Measurements from ENCODE around the gene TLCD2. TPM values are rescaled to one million over a fixed set of nuclear protein-coding genes. Genes with fewer than 3 reads are reported as not detected.
A peak's percentile ranks its signal among the peaks of the same experiment; 100 is the strongest.

Gene TLCD2
- total and polyA plus RNA-seq, 9 of the 15 experiments (the other 6 are each of a cell fraction or from before 2014, with no cell fraction given): 0.10 to 0.89 (median 0.58) TPM

DNA sequence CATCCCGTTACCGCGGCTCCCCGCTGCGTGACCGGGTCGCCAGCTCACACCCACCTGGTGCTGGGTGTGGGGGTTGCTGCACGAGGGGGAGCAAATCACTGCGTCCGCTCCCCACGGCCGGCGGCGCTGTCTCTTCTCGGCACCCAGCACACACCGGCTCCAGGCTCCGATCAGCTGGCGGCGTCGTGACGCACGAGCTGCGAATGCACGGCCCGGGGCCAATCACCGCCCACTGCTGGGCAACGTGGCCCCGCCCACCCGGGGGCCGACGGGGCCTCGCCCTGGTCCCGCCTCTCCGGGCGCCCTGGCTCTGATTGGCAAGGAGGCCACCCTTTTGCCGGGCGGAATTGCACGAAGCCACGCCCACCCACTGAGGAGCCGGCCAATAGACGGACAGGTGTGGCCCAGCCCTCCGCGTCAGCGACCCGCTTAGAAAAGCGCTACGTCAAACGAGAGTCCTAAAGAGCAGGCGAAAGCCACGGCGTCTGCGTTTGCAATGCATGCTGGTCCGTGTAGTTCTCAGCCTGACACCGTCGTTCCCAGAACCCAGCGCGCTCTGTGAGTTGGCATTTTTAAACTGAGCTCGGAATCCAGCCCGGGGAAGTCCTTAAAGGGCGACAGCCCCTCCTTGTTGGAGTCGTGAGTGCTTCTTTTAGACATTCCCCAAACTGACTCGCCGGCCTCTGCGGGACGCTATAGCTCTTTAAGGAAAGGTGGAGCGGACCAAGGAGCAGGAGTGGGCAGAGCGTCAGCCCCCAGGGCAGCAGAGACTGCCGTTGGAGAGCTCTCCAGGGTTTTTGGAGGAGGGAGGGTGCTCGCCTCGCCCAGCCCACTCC, 6.1 kb upstream of the TLCD2 start (continued):
- TF ChIP-seq ERF (CRISPR knock-in tag; IDR thresholded peaks at IDR 0.05) (no peak), POLR2AphosphoS5 (IDR thresholded peaks at IDR 0.05; ENCODE audit: control insufficient read depth, insufficient read depth, low read depth, low read length) (peak; percentile 83), ZNF668 (CRISPR knock-in tag; IDR thresholded peaks at IDR 0.05) (no peak), RCOR1 (IDR thresholded peaks at IDR 0.05; ENCODE audit: borderline replicate concordance in 1 of 2, low read depth in 2 of 2, low read length in 2 of 2) (peak in 1 of 2 experiments; percentile 37; a peak in 1 of 4 replicates), ZNF175 (CRISPR knock-in tag; IDR thresholded peaks at IDR 0.05; ENCODE audit: low read depth) (no peak), POLR2A (conservative IDR thresholded peaks at IDR 0.05) (peak; percentile 86), RAD51 (IDR thresholded peaks at IDR 0.05; ENCODE audit: borderline replicate concordance, low read depth) (peak; percentile 27; the same call in 1 of the 2 replicates), MTA1 (IDR thresholded peaks at IDR 0.05; ENCODE audit: borderline replicate concordance) (0 out of 2 replicates have a peak, but pooled peaks have one; percentile 44), FOXA1 (IDR thresholded peaks at IDR 0.05; ENCODE audit: borderline replicate concordance) (no peak), ZNF699 (CRISPR knock-in tag; IDR thresholded peaks at IDR 0.05; ENCODE audit: insufficient replicate concordance) (no peak), RAD21 (CRISPR knock-in tag; conservative IDR thresholded peaks at IDR 0.05 in 1 of 2, IDR thresholded peaks at IDR 0.05 in 1 of 2) (peak in 1 of 2 experiments; percentile 14; a peak in 1 of 4 replicates), HNRNPK (IDR thresholded peaks at IDR 0.05; ENCODE audit: low read depth, low read length, poor library complexity, severe bottlenecking) (peak; percentile 97), KAT7 (CRISPR knock-in tag; IDR thresholded peaks at IDR 0.05; ENCODE audit: borderline replicate concordance) (peak; percentile 38; the same call in 1 of the 2 replicates), ZZZ3 (IDR thresholded peaks at IDR 0.05) (no peak), ZNF785 (CRISPR knock-in tag; IDR thresholded peaks at IDR 0.05) (no peak), ZNF75A (CRISPR knock-in tag; IDR thresholded peaks at IDR 0.05) (no peak), JUN (IDR thresholded peaks at IDR 0.05; ENCODE audit: borderline replicate concordance, low read depth, low read length) (peak; percentile 53; the same call in 1 of the 2 replicates), JUN (CRISPR knock-in tag; IDR thresholded peaks at IDR 0.05; ENCODE audit: borderline replicate concordance) (no peak), ZNF717 (CRISPR knock-in tag; IDR thresholded peaks at IDR 0.05) (no peak), YY1 (IDR thresholded peaks at IDR 0.05; ENCODE audit: borderline replicate concordance in 1 of 3, control insufficient read depth in 1 of 3, extremely low read depth in 1 of 3, insufficient read depth in 3 of 3, insufficient read length in 1 of 3, insufficient replicate concordance in 2 of 3, low read depth in 1 of 3, low read length in 2 of 3) (peak in 2 of 3 experiments; percentile 35 to 48), BRD4 (IDR thresholded peaks at IDR 0.05) (no peak; the same call in 1 of the 2 replicates)
- TF ChIP-seq, protein P1, sequence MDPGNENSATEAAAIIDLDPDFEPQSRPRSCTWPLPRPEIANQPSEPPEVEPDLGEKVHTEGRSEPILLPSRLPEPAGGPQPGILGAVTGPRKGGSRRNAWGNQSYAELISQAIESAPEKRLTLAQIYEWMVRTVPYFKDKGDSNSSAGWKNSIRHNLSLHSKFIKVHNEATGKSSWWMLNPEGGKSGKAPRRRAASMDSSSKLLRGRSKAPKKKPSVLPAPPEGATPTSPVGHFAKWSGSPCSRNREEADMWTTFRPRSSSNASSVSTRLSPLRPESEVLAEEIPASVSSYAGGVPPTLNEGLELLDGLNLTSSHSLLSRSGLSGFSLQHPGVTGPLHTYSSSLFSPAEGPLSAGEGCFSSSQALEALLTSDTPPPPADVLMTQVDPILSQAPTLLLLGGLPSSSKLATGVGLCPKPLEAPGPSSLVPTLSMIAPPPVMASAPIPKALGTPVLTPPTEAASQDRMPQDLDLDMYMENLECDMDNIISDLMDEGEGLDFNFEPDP (CRISPR knock-in tag; IDR thresholded peaks at IDR 0.05): no peak
- TF ChIP-seq, protein P2, sequence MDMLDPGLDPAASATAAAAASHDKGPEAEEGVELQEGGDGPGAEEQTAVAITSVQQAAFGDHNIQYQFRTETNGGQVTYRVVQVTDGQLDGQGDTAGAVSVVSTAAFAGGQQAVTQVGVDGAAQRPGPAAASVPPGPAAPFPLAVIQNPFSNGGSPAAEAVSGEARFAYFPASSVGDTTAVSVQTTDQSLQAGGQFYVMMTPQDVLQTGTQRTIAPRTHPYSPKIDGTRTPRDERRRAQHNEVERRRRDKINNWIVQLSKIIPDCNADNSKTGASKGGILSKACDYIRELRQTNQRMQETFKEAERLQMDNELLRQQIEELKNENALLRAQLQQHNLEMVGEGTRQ (CRISPR knock-in tag; IDR thresholded peaks at IDR 0.05): peak; percentile 70
- TF ChIP-seq, protein P3, sequence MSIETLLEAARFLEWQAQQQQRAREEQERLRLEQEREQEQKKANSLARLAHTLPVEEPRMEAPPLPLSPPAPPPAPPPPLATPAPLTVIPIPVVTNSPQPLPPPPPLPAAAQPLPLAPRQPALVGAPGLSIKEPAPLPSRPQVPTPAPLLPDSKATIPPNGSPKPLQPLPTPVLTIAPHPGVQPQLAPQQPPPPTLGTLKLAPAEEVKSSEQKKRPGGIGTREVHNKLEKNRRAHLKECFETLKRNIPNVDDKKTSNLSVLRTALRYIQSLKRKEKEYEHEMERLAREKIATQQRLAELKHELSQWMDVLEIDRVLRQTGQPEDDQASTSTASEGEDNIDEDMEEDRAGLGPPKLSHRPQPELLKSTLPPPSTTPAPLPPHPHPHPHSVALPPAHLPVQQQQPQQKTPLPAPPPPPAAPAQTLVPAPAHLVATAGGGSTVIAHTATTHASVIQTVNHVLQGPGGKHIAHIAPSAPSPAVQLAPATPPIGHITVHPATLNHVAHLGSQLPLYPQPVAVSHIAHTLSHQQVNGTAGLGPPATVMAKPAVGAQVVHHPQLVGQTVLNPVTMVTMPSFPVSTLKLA (conservative IDR thresholded peaks at IDR 0.05): peak; percentile 87 to 95
